OCI-LY7 (cell line): ENCODE measurements around the gene TMA16. TPM values are rescaled to one million over a fixed set of nuclear protein-coding genes. Genes with fewer than 3 reads are reported as not detected.

Experiments used
- BruUV-seq: library from RNA; stranded (reverse); fragments of 400-500 nt; replicated peaks from 2 replicates; lab custom pipeline; 2021; lab: Mats Ljungman, UMichigan
- CTCF ChIA-PET: fragments of 300-600 bp; sonication (Branson Sonifier 250); formaldehyde crosslinking; loops from one replicate; lab custom pipeline; 2022; ENCODE audit warnings: antibody characterized with exemption; ENCODE audit not compliant: unreplicated experiment; lab: Charles Lee
- POLR2A ChIA-PET: fragments of 300-600 bp; sonication (Branson Sonifier 250); formaldehyde crosslinking; loops from one replicate; lab custom pipeline; 2022; ENCODE audit warnings: antibody characterized with exemption; lab: Charles Lee
- DNase-seq: peaks from one replicate; pipeline ENCODE4 v3.0.0-alpha.2; 2015; ENCODE audit warnings: low spot score
- H2AFZ ChIP-seq: fragments of 200-600 bp; sonication (generic), shearing (Covaris generic); 2 replicates; pipeline ENCODE4 v1.6.1; 2014; ENCODE audit warnings: mild to moderate bottlenecking, antibody characterized with exemption, low read length, moderate library complexity
- H3K27ac ChIP-seq: fragments of 200-600 bp; sonication (generic); 2 replicates; pipeline ENCODE4 v1.5.1; 2014; ENCODE audit warnings: mixed run types, low read depth, mild to moderate bottlenecking, moderate library complexity, low read length, inconsistent platforms; ENCODE audit not compliant: poor library complexity, severe bottlenecking
- H3K36me3 ChIP-seq: fragments of 200-600 bp; sonication (generic); 2 replicates; pipeline ENCODE4 v1.6.1; 2014; ENCODE audit warnings: mild to moderate bottlenecking, antibody characterized with exemption, low read length, moderate library complexity, mixed read lengths; ENCODE audit not compliant: insufficient read depth
- H3K4me1 ChIP-seq: fragments of 200-600 bp; sonication (generic); 2 replicates; pipeline ENCODE4 v1.5.1; 2014; ENCODE audit warnings: mild to moderate bottlenecking, low read length; ENCODE audit not compliant: insufficient read depth, poor library complexity, severe bottlenecking
- H3K4me2 ChIP-seq: fragments of 200-600 bp; sonication (generic); 2 replicates; pipeline ENCODE4 v1.6.1; 2014; ENCODE audit warnings: mild to moderate bottlenecking, low read length
- H3K4me3 ChIP-seq: fragments of 200-600 bp; sonication (generic); 2 replicates; pipeline ENCODE4 v1.5.1; 2014; ENCODE audit warnings: mild to moderate bottlenecking, low read depth, low read length; ENCODE audit not compliant: poor library complexity, severe bottlenecking
- H3K79me2 ChIP-seq: fragments of 200-600 bp; sonication (generic); 2 replicates; pipeline ENCODE4 v1.6.1; 2016; ENCODE audit warnings: low read depth, mild to moderate bottlenecking, low read length, moderate library complexity, mixed read lengths; ENCODE audit not compliant: insufficient read depth
- H3K9me2 ChIP-seq: fragments of 200-600 bp; sonication (generic); 2 replicates; pipeline ENCODE4 v1.6.1; 2016; ENCODE audit warnings: mild to moderate bottlenecking, low read length, mixed read lengths; ENCODE audit not compliant: insufficient read depth
- H3K9me3 ChIP-seq: fragments of 200-600 bp; sonication (generic); 2 replicates; pipeline ENCODE4 v1.6.1; 2014; ENCODE audit warnings: mild to moderate bottlenecking, mixed run types, low read length, mixed read lengths
- H4K20me1 ChIP-seq: fragments of 200-600 bp; sonication (generic); 2 replicates; pipeline ENCODE4 v1.6.1; 2014; ENCODE audit warnings: mild to moderate bottlenecking, antibody characterized with exemption, low read length, moderate library complexity, mixed read lengths; ENCODE audit not compliant: insufficient read depth
- CTCF ChIP-seq: fragments of 200-600 bp; sonication (generic); conservative IDR thresholded peaks from 2 replicates; pipeline ENCODE4 v1.5.1; 2014; ENCODE audit warnings: mild to moderate bottlenecking, antibody characterized with exemption, low read length, moderate library complexity, mixed read lengths
- EZH2phosphoT487 ChIP-seq: fragments of 200-600 bp; sonication (generic); IDR thresholded peaks from 2 replicates; pipeline ENCODE4 v1.6.1; 2018; ENCODE audit warnings: low read depth, borderline replicate concordance, mild to moderate bottlenecking, mixed run types, antibody characterized with exemption, low read length, moderate library complexity, mixed read lengths
- intact Hi-C: fragments of 100-400 bp; cut with micrococcal nuclease; formaldehyde crosslinking; loops from one replicate; pipeline ENCODE4 v1.10.0; 2022; ENCODE audit not compliant: unreplicated experiment
- total RNA-seq, 2 experiments: library from RNA; depleted of rRNA in 1 of 2; stranded (reverse); fragments of >200 nt in 1 of 2; shearing (Covaris generic) in 1 of 2; gene quantifications; 2 replicates each; pipeline ENCODE4 v1.2.3, GENCODE V29; 2014 to 2022

Gene TMA16
- total RNA-seq, 2 experiments from 2014 or later, result 56.9 to 92.5 TPM

- POLR2A ChIA-PET, result interaction anchor here (0.5 to 2.1 kb wide), 14 partner anchors 9 to 288 kb away, joined by 3 to 12 read pairs (median 4); no protein-coding TSS in a partner anchor
- no peak for TF ChIP-seq EZH2phosphoT487
- TF ChIP-seq CTCF, result no peak
- Histone ChIP-seq H3K9me3 (no peaks in the 10 kb centered on the region), H3K4me3 (no peak overlapping the region), H3K79me2 (no peaks in the 10 kb centered on the region), H3K27ac (peak overlapping the region; percentile 15), H3K4me2 (peak overlapping the region; percentile 36), H3K4me1 (peaks cover 18% of the 10 kb centered on the region), H3K36me3 (no peaks in the 10 kb centered on the region; the same call in 1 of the 2 replicates), H2AFZ (peak overlapping the region; percentile 33), H3K9me2 (no peaks in the 10 kb centered on the region), H4K20me1 (no peaks in the 10 kb centered on the region)
- peak; percentile 63 for DNase-seq
- no TSS peak for BruUV-seq
- CTCF ChIA-PET, result no interaction called here
- intact Hi-C loops, result no loop called here
Measured at GRCh38 chr4:163568843-163569242, 74.4 kb downstream of the TMA16 start.

Other genes starting within 250 kb of the TMA16 start
- gene NPY1R, start 162.1 kb upstream of the TMA16 start, total RNA-seq (2014; rRNA removed; shearing (Covaris generic)), result not detected in 2 replicates
- gene NPY1R, start 162.1 kb upstream of the TMA16 start, total RNA-seq (2022), result not detected in 2 replicates
- gene NPY5R, start 150.8 kb upstream of the TMA16 start, total RNA-seq (2014; rRNA removed; shearing (Covaris generic)), result not detected in 2 replicates
- gene NPY5R, start 150.8 kb upstream of the TMA16 start, total RNA-seq (2022), result not detected in 2 replicates
- gene TKTL2, start 20.9 kb upstream of the TMA16 start, total RNA-seq (2014; rRNA removed; shearing (Covaris generic)), result not detected in 2 replicates
- not detected in 2 replicates for gene TKTL2, start 20.9 kb upstream of the TMA16 start, total RNA-seq (2022)